ENCODE results near the gene HOXB3.
A peak's percentile ranks its signal among the peaks of the same experiment; 100 is the strongest.

The HOXB3 gene

GRCh38 chr17:48596000-48596734 is 6.1 kb upstream of the HOXB3 start (continued):
- TF ChIP-seq, protein P1, sequence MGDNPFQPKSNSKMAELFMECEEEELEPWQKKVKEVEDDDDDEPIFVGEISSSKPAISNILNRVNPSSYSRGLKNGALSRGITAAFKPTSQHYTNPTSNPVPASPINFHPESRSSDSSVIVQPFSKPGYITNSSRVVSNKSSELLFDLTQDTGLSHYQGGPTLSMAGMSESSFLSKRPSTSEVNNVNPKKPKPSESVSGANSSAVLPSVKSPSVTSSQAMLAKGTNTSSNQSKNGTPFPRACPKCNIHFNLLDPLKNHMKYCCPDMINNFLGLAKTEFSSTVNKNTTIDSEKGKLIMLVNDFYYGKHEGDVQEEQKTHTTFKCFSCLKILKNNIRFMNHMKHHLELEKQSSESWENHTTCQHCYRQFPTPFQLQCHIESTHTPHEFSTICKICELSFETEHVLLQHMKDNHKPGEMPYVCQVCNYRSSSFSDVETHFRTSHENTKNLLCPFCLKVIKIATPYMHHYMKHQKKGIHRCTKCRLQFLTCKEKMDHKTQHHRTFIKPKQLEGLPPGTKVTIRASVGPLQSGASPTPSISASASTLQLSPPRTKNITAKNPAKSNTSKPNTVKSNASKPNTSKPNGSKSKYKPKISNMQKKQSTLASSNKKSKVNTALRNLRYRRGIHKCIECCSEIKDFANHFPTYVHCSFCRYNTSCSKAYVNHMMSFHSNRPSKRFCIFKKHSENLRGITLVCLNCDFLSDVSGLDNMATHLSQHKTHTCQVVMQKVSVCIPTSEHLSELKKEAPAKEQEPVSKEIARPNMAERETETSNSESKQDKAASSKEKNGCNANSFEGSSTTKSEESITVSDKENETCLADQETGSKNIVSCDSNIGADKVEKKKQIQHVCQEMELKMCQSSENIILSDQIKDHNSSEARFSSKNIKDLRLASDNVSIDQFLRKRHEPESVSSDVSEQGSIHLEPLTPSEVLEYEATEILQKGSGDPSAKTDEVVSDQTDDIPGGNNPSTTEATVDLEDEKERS (tag by site-specific recombination; IDR thresholded peaks at IDR 0.05): no peak
- no peak for TF ChIP-seq ZSCAN30 (tag by site-specific recombination; IDR thresholded peaks at IDR 0.05)
- TF ChIP-seq ZNF146 (tag by site-specific recombination; IDR thresholded peaks at IDR 0.05): no peak
- TF ChIP-seq ZNF19 (tag by site-specific recombination; IDR thresholded peaks at IDR 0.05; ENCODE audit: low read depth): no peak
- no peak for TF ChIP-seq SETDB1 (IDR thresholded peaks at IDR 0.05; ENCODE audit: insufficient read length, low read length)
- no peak; the same call in none of the 2 replicates for TF ChIP-seq YY1 (tag by site-specific recombination; IDR thresholded peaks at IDR 0.05)
- TF ChIP-seq ZNF549 (tag by site-specific recombination; IDR thresholded peaks at IDR 0.05): no peak
- TF ChIP-seq ZNF211 (tag by site-specific recombination; IDR thresholded peaks at IDR 0.05; ENCODE audit: low read depth): no peak
- TF ChIP-seq ZNF600 (tag by site-specific recombination; IDR thresholded peaks at IDR 0.05): peak; percentile 97
- no peak for TF ChIP-seq ZNF292 (tag by site-specific recombination; IDR thresholded peaks at IDR 0.05; ENCODE audit: borderline replicate concordance, low read depth)
- TF ChIP-seq, protein P2, sequence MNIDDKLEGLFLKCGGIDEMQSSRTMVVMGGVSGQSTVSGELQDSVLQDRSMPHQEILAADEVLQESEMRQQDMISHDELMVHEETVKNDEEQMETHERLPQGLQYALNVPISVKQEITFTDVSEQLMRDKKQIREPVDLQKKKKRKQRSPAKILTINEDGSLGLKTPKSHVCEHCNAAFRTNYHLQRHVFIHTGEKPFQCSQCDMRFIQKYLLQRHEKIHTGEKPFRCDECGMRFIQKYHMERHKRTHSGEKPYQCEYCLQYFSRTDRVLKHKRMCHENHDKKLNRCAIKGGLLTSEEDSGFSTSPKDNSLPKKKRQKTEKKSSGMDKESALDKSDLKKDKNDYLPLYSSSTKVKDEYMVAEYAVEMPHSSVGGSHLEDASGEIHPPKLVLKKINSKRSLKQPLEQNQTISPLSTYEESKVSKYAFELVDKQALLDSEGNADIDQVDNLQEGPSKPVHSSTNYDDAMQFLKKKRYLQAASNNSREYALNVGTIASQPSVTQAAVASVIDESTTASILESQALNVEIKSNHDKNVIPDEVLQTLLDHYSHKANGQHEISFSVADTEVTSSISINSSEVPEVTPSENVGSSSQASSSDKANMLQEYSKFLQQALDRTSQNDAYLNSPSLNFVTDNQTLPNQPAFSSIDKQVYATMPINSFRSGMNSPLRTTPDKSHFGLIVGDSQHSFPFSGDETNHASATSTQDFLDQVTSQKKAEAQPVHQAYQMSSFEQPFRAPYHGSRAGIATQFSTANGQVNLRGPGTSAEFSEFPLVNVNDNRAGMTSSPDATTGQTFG (tag by site-specific recombination; IDR thresholded peaks at IDR 0.05; ENCODE audit: borderline replicate concordance): no peak
- TF ChIP-seq, protein P3, sequence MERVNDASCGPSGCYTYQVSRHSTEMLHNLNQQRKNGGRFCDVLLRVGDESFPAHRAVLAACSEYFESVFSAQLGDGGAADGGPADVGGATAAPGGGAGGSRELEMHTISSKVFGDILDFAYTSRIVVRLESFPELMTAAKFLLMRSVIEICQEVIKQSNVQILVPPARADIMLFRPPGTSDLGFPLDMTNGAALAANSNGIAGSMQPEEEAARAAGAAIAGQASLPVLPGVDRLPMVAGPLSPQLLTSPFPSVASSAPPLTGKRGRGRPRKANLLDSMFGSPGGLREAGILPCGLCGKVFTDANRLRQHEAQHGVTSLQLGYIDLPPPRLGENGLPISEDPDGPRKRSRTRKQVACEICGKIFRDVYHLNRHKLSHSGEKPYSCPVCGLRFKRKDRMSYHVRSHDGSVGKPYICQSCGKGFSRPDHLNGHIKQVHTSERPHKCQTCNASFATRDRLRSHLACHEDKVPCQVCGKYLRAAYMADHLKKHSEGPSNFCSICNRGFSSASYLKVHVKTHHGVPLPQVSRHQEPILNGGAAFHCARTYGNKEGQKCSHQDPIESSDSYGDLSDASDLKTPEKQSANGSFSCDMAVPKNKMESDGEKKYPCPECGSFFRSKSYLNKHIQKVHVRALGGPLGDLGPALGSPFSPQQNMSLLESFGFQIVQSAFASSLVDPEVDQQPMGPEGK (tag by site-specific recombination; IDR thresholded peaks at IDR 0.05): peak; percentile 47
- no peak for TF ChIP-seq ZNF394 (tag by site-specific recombination; IDR thresholded peaks at IDR 0.05; ENCODE audit: borderline replicate concordance)
- TF ChIP-seq, protein P4, sequence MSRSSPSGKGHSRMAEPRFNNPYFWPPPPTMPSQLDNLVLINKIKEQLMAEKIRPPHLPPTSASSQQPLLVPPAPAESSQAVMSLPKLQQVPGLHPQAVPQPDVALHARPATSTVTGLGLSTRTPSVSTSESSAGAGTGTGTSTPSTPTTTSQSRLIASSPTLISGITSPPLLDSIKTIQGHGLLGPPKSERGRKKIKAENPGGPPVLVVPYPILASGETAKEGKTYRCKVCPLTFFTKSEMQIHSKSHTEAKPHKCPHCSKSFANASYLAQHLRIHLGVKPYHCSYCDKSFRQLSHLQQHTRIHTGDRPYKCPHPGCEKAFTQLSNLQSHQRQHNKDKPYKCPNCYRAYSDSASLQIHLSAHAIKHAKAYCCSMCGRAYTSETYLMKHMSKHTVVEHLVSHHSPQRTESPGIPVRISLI (tag by site-specific recombination; IDR thresholded peaks at IDR 0.05): no peak
- TF ChIP-seq, protein P5, sequence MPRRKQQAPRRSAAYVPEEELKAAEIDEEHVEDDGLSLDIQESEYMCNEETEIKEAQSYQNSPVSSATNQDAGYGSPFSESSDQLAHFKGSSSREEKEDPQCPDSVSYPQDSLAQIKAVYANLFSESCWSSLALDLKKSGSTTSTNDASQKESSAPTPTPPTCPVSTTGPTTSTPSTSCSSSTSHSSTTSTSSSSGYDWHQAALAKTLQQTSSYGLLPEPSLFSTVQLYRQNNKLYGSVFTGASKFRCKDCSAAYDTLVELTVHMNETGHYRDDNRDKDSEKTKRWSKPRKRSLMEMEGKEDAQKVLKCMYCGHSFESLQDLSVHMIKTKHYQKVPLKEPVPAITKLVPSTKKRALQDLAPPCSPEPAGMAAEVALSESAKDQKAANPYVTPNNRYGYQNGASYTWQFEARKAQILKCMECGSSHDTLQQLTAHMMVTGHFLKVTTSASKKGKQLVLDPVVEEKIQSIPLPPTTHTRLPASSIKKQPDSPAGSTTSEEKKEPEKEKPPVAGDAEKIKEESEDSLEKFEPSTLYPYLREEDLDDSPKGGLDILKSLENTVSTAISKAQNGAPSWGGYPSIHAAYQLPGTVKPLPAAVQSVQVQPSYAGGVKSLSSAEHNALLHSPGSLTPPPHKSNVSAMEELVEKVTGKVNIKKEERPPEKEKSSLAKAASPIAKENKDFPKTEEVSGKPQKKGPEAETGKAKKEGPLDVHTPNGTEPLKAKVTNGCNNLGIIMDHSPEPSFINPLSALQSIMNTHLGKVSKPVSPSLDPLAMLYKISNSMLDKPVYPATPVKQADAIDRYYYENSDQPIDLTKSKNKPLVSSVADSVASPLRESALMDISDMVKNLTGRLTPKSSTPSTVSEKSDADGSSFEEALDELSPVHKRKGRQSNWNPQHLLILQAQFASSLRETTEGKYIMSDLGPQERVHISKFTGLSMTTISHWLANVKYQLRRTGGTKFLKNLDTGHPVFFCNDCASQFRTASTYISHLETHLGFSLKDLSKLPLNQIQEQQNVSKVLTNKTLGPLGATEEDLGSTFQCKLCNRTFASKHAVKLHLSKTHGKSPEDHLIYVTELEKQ (tag by site-specific recombination; IDR thresholded peaks at IDR 0.05; ENCODE audit: borderline replicate concordance): no peak
- TF ChIP-seq, protein P6, sequence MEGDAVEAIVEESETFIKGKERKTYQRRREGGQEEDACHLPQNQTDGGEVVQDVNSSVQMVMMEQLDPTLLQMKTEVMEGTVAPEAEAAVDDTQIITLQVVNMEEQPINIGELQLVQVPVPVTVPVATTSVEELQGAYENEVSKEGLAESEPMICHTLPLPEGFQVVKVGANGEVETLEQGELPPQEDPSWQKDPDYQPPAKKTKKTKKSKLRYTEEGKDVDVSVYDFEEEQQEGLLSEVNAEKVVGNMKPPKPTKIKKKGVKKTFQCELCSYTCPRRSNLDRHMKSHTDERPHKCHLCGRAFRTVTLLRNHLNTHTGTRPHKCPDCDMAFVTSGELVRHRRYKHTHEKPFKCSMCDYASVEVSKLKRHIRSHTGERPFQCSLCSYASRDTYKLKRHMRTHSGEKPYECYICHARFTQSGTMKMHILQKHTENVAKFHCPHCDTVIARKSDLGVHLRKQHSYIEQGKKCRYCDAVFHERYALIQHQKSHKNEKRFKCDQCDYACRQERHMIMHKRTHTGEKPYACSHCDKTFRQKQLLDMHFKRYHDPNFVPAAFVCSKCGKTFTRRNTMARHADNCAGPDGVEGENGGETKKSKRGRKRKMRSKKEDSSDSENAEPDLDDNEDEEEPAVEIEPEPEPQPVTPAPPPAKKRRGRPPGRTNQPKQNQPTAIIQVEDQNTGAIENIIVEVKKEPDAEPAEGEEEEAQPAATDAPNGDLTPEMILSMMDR (tag by site-specific recombination; IDR thresholded peaks at IDR 0.05): no peak
- peak; percentile 79 for TF ChIP-seq ZBTB8A (tag by site-specific recombination; IDR thresholded peaks at IDR 0.05)
- TF ChIP-seq ZNF677 (tag by site-specific recombination; IDR thresholded peaks at IDR 0.05): no peak
- TF ChIP-seq ZNF280C (tag by site-specific recombination; IDR thresholded peaks at IDR 0.05): no peak
- no peak for TF ChIP-seq ZNF664 (tag by site-specific recombination; IDR thresholded peaks at IDR 0.05)
- TF ChIP-seq ZBTB48 (tag by site-specific recombination; IDR thresholded peaks at IDR 0.05): no peak
- no peak for TF ChIP-seq ZNF140 (tag by site-specific recombination; IDR thresholded peaks at IDR 0.05)

All from HEK293 (cell line).